Mesendoderm (in vitro differentiated cells): ENCODE data around the gene BMS1.
"Not testable (repeated sequence)": the region's sequence is repeated elsewhere in the genome, so short reads cannot be mapped to it uniquely, and the experiment has no call there.

Source experiments
- DNase-seq: peaks from one replicate; pipeline ENCODE4 v3.0.0; 2013
- H2AK5ac ChIP-seq: 2 replicates; pipeline ENCODE4 v1.6.1; 2013; ENCODE audit warnings: low read length, inconsistent platforms
- H2BK120ac ChIP-seq: 2 replicates; pipeline ENCODE4 v1.6.1; 2013; ENCODE audit warnings: low read depth, mild to moderate bottlenecking, low read length, moderate library complexity, mixed read lengths
- H2BK15ac ChIP-seq: replicated peaks from 2 replicates; pipeline ENCODE4 v1.6.1; 2013; ENCODE audit warnings: low read depth, mild to moderate bottlenecking, moderate library complexity
- H2BK5ac ChIP-seq: 2 replicates; pipeline ENCODE4 v1.6.1; 2013; ENCODE audit warnings: low read length, inconsistent platforms
- H3K18ac ChIP-seq: 2 replicates; pipeline ENCODE4 v1.6.1; 2013; ENCODE audit warnings: mild to moderate bottlenecking, low read length, mixed read lengths
- H3K23ac ChIP-seq: one replicate; pipeline ENCODE4 v1.6.1; 2013; ENCODE audit warnings: low read length
- H3K27ac ChIP-seq: 2 replicates; pipeline ENCODE4 v1.5.1; 2013; ENCODE audit warnings: low read depth, mild to moderate bottlenecking, inconsistent platforms, low read length, moderate library complexity
- H3K27me3 ChIP-seq: 2 replicates; pipeline ENCODE4 v1.6.1; 2013; ENCODE audit warnings: low read length, control low read depth, mild to moderate bottlenecking, inconsistent platforms; ENCODE audit not compliant: insufficient read depth, poor library complexity
- H3K36me3 ChIP-seq: 2 replicates; pipeline ENCODE4 v1.6.1; 2013; ENCODE audit warnings: low read length, inconsistent platforms; ENCODE audit not compliant: control insufficient read depth, insufficient read depth
- H3K4ac ChIP-seq: one replicate; pipeline ENCODE4 v1.6.1; 2013; ENCODE audit warnings: low read depth, mild to moderate bottlenecking, low read length, moderate library complexity
- H3K4me1 ChIP-seq: 2 replicates; pipeline ENCODE4 v1.6.1; 2013; ENCODE audit warnings: low read depth, low read length, inconsistent platforms; ENCODE audit not compliant: control insufficient read depth
- H3K4me2 ChIP-seq: 2 replicates; pipeline ENCODE4 v1.6.1; 2013; ENCODE audit warnings: low read length
- H3K4me3 ChIP-seq: 2 replicates; pipeline ENCODE4 v1.5.1; 2013; ENCODE audit warnings: mild to moderate bottlenecking, low read length
- H3K56ac ChIP-seq: one replicate; pipeline ENCODE4 v1.6.1; 2013; ENCODE audit warnings: low read length
- H3K79me1 ChIP-seq: 2 replicates; pipeline ENCODE4 v1.6.1; 2013; ENCODE audit warnings: low read length, inconsistent platforms
- H3K79me2 ChIP-seq: 2 replicates; pipeline ENCODE4 v1.6.1; 2013; ENCODE audit warnings: mild to moderate bottlenecking, low read length; ENCODE audit not compliant: control insufficient read depth, insufficient read depth
- H3K9ac ChIP-seq: 2 replicates; pipeline ENCODE4 v1.6.1; 2013; ENCODE audit warnings: low read length, inconsistent platforms
- H4K5ac ChIP-seq: one replicate; pipeline ENCODE4 v1.6.1; 2013; ENCODE audit warnings: low read length
- H4K8ac ChIP-seq: one replicate; pipeline ENCODE4 v1.6.1; 2013; ENCODE audit warnings: low read depth, mild to moderate bottlenecking, control low read depth, low read length, moderate library complexity
- WGBS: extraction: QIAGEN DNeasy Blood & Tissue Kit; methylation state at CpG from one replicate; pipeline ENCODE4 v1.1.7; 2013; ENCODE audit warnings: low lambda C conversion rate, missing lambda C conversion rate; ENCODE audit not compliant: insufficient coverage; ENCODE audit errors: extremely low coverage; 5-methylcytosine and 5-hydroxymethylcytosine counted together

The BMS1 gene

GRCh38 chr10:42816912-42817311, 34.3 kb downstream of the BMS1 start:
- H3K36me3 ChIP-seq, result no peaks in the 10 kb centered on the region
- no peak overlapping the region for H3K4me2 ChIP-seq
- no peak overlapping the region for H3K56ac ChIP-seq
- H4K5ac ChIP-seq, result no peak overlapping the region
- H3K23ac ChIP-seq, result no peak overlapping the region
- H4K8ac ChIP-seq, result no peak overlapping the region
- peaks cover 6% of the 10 kb centered on the region for H3K79me1 ChIP-seq
- no peaks in the 10 kb centered on the region for H3K27me3 ChIP-seq
- H2AK5ac ChIP-seq, result no peak overlapping the region
- H2BK5ac ChIP-seq, result no peak overlapping the region
- H3K27ac ChIP-seq, result no peak overlapping the region
- no peak overlapping the region for H2BK120ac ChIP-seq
- peak; percentile 69 for DNase-seq
- peaks cover 2% of the 10 kb centered on the region for H3K79me2 ChIP-seq
- no peak overlapping the region for H3K4ac ChIP-seq
- H3K18ac ChIP-seq, result no peak overlapping the region
- no CpG with 5 or more reads among the region's 2 CpGs for WGBS
- H3K9ac ChIP-seq, result no peak overlapping the region
- H3K4me1 ChIP-seq, result peaks cover 3% of the 10 kb centered on the region
- no peak overlapping the region for H2BK15ac ChIP-seq
- H3K4me3 ChIP-seq, result no peak overlapping the region

GRCh38 chr10:42817417-42817816, 34.8 kb downstream of the BMS1 start:
- not testable (repeated sequence) for H3K27ac ChIP-seq, H2BK120ac ChIP-seq, H3K23ac ChIP-seq, H2AK5ac ChIP-seq, H4K5ac ChIP-seq, H3K4me2 ChIP-seq, H2BK5ac ChIP-seq, H3K18ac ChIP-seq, H4K8ac ChIP-seq, H2BK15ac ChIP-seq, H3K36me3 ChIP-seq, H3K4me3 ChIP-seq, H3K4ac ChIP-seq, H3K27me3 ChIP-seq, H3K79me2 ChIP-seq, H3K79me1 ChIP-seq, H3K9ac ChIP-seq, H3K4me1 ChIP-seq
- WGBS, result no CpG with 5 or more reads among the region's 3 CpGs
- peak overlapping the region; percentile 12 for H3K56ac ChIP-seq
- DNase-seq, result peak; percentile 7

- not testable (repeated sequence) for H3K23ac ChIP-seq, H3K4me2 ChIP-seq, H3K18ac ChIP-seq, H4K8ac ChIP-seq, H3K56ac ChIP-seq, H2BK15ac ChIP-seq, H2BK120ac ChIP-seq, H3K27me3 ChIP-seq, H3K36me3 ChIP-seq, H3K27ac ChIP-seq, H3K4me3 ChIP-seq, DNase-seq, H3K79me2 ChIP-seq, H3K4me1 ChIP-seq, H2AK5ac ChIP-seq, H3K4ac ChIP-seq, H2BK5ac ChIP-seq, H3K79me1 ChIP-seq, H3K9ac ChIP-seq, H4K5ac ChIP-seq
- no CpG with 5 or more reads among the region's 6 CpGs for WGBS
These were observed 44.2 kb downstream of the BMS1 start for GRCh38 chr10:42826759-42827158.

- H2BK15ac ChIP-seq, result no peak overlapping the region
- H3K27me3 ChIP-seq, result no peaks in the 10 kb centered on the region
- no peak overlapping the region for H3K23ac ChIP-seq
- no peak overlapping the region for H3K4ac ChIP-seq
- WGBS, result no CpG with 5 or more reads among the region's 6 CpGs
- no peak overlapping the region for H2BK5ac ChIP-seq
- no peak overlapping the region for H4K8ac ChIP-seq
- H2AK5ac ChIP-seq, result no peak overlapping the region
- H3K9ac ChIP-seq, result no peak overlapping the region
- H3K4me2 ChIP-seq, result no peak overlapping the region
- no peaks in the 10 kb centered on the region for H3K4me1 ChIP-seq
- H3K79me2 ChIP-seq, result no peaks in the 10 kb centered on the region
- H4K5ac ChIP-seq, result no peak overlapping the region
- peaks cover 2% of the 10 kb centered on the region for H3K36me3 ChIP-seq
- H3K18ac ChIP-seq, result no peak overlapping the region
- H3K4me3 ChIP-seq, result no peak overlapping the region
- H2BK120ac ChIP-seq, result no peak overlapping the region
- no peak overlapping the region for H3K27ac ChIP-seq
- peak; percentile 64 for DNase-seq
- no peak overlapping the region for H3K56ac ChIP-seq
- H3K79me1 ChIP-seq, result peaks cover 2% of the 10 kb centered on the region
These were observed 44.6 kb downstream of the BMS1 start for GRCh38 chr10:42827201-42827600.

- not testable (repeated sequence) for H3K56ac ChIP-seq, H3K4me1 ChIP-seq, H3K4me3 ChIP-seq, DNase-seq, H3K23ac ChIP-seq, H3K18ac ChIP-seq, H2BK15ac ChIP-seq, H4K8ac ChIP-seq, H3K79me2 ChIP-seq, H3K4me2 ChIP-seq, H3K9ac ChIP-seq, H3K27me3 ChIP-seq, H2BK120ac ChIP-seq, H3K79me1 ChIP-seq, H4K5ac ChIP-seq, H3K4ac ChIP-seq, H3K27ac ChIP-seq, H3K36me3 ChIP-seq, H2AK5ac ChIP-seq, H2BK5ac ChIP-seq
- WGBS, result no CpG with 5 or more reads among the region's 4 CpGs
These were observed 45.8 kb downstream of the BMS1 start for GRCh38 chr10:42828391-42828790.

GRCh38 chr10:42830237-42830636, 47.6 kb downstream of the BMS1 start:
- Histone ChIP-seq H3K4me3 (no peak overlapping the region), H3K18ac (no peak overlapping the region), H2AK5ac (no peak overlapping the region), H3K79me1 (peaks cover 2% of the 10 kb centered on the region), H3K23ac (no peak overlapping the region), H3K36me3 (peaks cover 2% of the 10 kb centered on the region), H3K9ac (no peak overlapping the region), H3K27ac (no peak overlapping the region), H3K4me1 (no peaks in the 10 kb centered on the region), H2BK5ac (no peak overlapping the region), H2BK120ac (no peak overlapping the region), H3K4me2 (no peak overlapping the region), H3K56ac (no peak overlapping the region), H4K8ac (no peak overlapping the region), H3K79me2 (no peaks in the 10 kb centered on the region), H3K27me3 (no peaks in the 10 kb centered on the region), H3K4ac (no peak overlapping the region), H2BK15ac (no peak overlapping the region), H4K5ac (no peak overlapping the region)
- WGBS, result no CpG with 5 or more reads among the region's 7 CpGs
- no peak for DNase-seq
